GM19455 (cell line): Measurements from ENCODE around the gene TBC1D19.
"Not testable (repeated sequence)": the region's sequence is repeated elsewhere in the genome, so short reads cannot be mapped to it uniquely, and the experiment has no call there.

ENCODE experiments used
- ATAC-seq: cut with Tn5 transposase; IDR thresholded peaks from one replicate; pipeline ENCODE4 v1.9.1; 2021; ENCODE audit not compliant: unreplicated experiment

The TBC1D19 gene

GRCh38 chr4:26583865-26584652 lies at the start of gene TBC1D19:
Gene TBC1D19, plus strand, starts transcription at chr4:26584084. Its CDS starts 110 bp downstream, at chr4:26584194.
- peak; percentile 100 for ATAC-seq

- ATAC-seq = no peak
These were observed 40.9 kb upstream of the TBC1D19 start for GRCh38 chr4:26542991-26543390.

- ATAC-seq = no peak
These were observed 39.5 kb upstream of the TBC1D19 start for GRCh38 chr4:26544421-26544820.

GRCh38 chr4:26548379-26548778 lies 35.5 kb upstream of the TBC1D19 start:
- ATAC-seq = not testable (repeated sequence)

- ATAC-seq = no peak
These were observed 26.7 kb upstream of the TBC1D19 start for GRCh38 chr4:26557164-26557563.

- no peak for ATAC-seq
These were observed 25.6 kb upstream of the TBC1D19 start for GRCh38 chr4:26558166-26558895.

GRCh38 chr4:26566133-26566532 lies 17.8 kb upstream of the TBC1D19 start:
- ATAC-seq = no peak

- no peak for ATAC-seq
These were observed 15.4 kb upstream of the TBC1D19 start for GRCh38 chr4:26568446-26568994.

- ATAC-seq = no peak
These were observed 13.3 kb upstream of the TBC1D19 start for GRCh38 chr4:26570596-26570995.

- no peak for ATAC-seq
These were observed 10.5 kb upstream of the TBC1D19 start for GRCh38 chr4:26573389-26573794.

- no peak for ATAC-seq
These were observed 9.3 kb upstream of the TBC1D19 start for GRCh38 chr4:26574563-26574962.

- no peak for ATAC-seq
These were observed 7.6 kb upstream of the TBC1D19 start for GRCh38 chr4:26576231-26576739.

GRCh38 chr4:26577066-26577465 lies 6.8 kb upstream of the TBC1D19 start:
- no peak for ATAC-seq

- ATAC-seq = no peak
These were observed 4.7 kb upstream of the TBC1D19 start for GRCh38 chr4:26579169-26579568.

GRCh38 chr4:26581341-26581740 lies 2.5 kb upstream of the TBC1D19 start:
- ATAC-seq = not testable (repeated sequence)

GRCh38 chr4:26583538-26583864 lies 383 bp upstream of the TBC1D19 start:
- peak; percentile 63 for ATAC-seq

- ATAC-seq = no peak
These were observed 841 bp downstream of the TBC1D19 start for GRCh38 chr4:26584725-26585124.

GRCh38 chr4:26589705-26590104 lies 5.8 kb downstream of the TBC1D19 start:
- no peak for ATAC-seq

GRCh38 chr4:26590639-26591038 lies 6.8 kb downstream of the TBC1D19 start:
- ATAC-seq = no peak

GRCh38 chr4:26593557-26593956 lies 9.7 kb downstream of the TBC1D19 start:
- ATAC-seq = not testable (repeated sequence)

GRCh38 chr4:26594371-26594770 lies 10.5 kb downstream of the TBC1D19 start:
- ATAC-seq = no peak

GRCh38 chr4:26594778-26595177 lies 10.9 kb downstream of the TBC1D19 start:
- no peak for ATAC-seq
